HepG2 (cell line): ENCODE results near the gene DHX29. TPM values are rescaled to one million over a fixed set of nuclear protein-coding genes. Genes with fewer than 3 reads are reported as not detected.

ENCODE experiments used
- BCL6 ChIP-seq: IDR thresholded peaks from 2 replicates; pipeline ENCODE4 v1.6.1; 2016; ENCODE audit warnings: missing genetic modification reagents, missing compliant biosample characterization
- CAMTA2 ChIP-seq: sonication (generic); formaldehyde crosslinking; IDR thresholded peaks from 2 replicates; pipeline ENCODE4 v1.4.0; 2020; ENCODE audit warnings: mild to moderate bottlenecking, missing genetic modification reagents, borderline replicate concordance
- E2F1 ChIP-seq: sonication (generic); formaldehyde crosslinking; IDR thresholded peaks from 2 replicates; pipeline ENCODE4 v1.5.0; 2020; ENCODE audit warnings: missing genetic modification reagents
- GABPA ChIP-seq, 2 experiments: IDR thresholded peaks; 2 replicates each; pipeline ENCODE4 v1.6.1; 2011 to 2016; ENCODE audit warnings: low read depth in 2 of 2, low read length in 1 of 2, missing biosample characterization in 1 of 2, missing genetic modification characterization in 1 of 2
- GLI4 ChIP-seq: sonication (generic); formaldehyde crosslinking; IDR thresholded peaks from 2 replicates; pipeline ENCODE4 v1.5.1; 2020; ENCODE audit warnings: missing genetic modification reagents, mild to moderate bottlenecking, moderate library complexity, borderline replicate concordance
- HOXA7 ChIP-seq: sonication (generic); formaldehyde crosslinking; IDR thresholded peaks from 2 replicates; pipeline ENCODE4 v1.8.1; 2022; ENCODE audit warnings: mild to moderate bottlenecking, missing genetic modification reagents, moderate library complexity
- IKZF4 ChIP-seq: sonication (generic); formaldehyde crosslinking; IDR thresholded peaks from 2 replicates; pipeline ENCODE4 v1.5.1; 2020; ENCODE audit warnings: borderline replicate concordance, mild to moderate bottlenecking, low read depth, missing genetic modification reagents; ENCODE audit errors: not compliant biosample characterization
- IKZF5 ChIP-seq: IDR thresholded peaks from 2 replicates; pipeline ENCODE4 v1.6.1; 2018; ENCODE audit warnings: missing genetic modification reagents, mild to moderate bottlenecking, missing compliant biosample characterization
- LBX2 ChIP-seq: sonication (generic); formaldehyde crosslinking; IDR thresholded peaks from 2 replicates; pipeline ENCODE4 v1.5.0; 2020; ENCODE audit warnings: missing genetic modification reagents, mild to moderate bottlenecking, borderline replicate concordance
- MAF1 ChIP-seq: sonication (generic); formaldehyde crosslinking; IDR thresholded peaks from 2 replicates; pipeline ENCODE4 v1.5.0; 2020; ENCODE audit warnings: missing genetic modification reagents, borderline replicate concordance
- MTERF4 ChIP-seq: sonication (generic); formaldehyde crosslinking; IDR thresholded peaks from 2 replicates; pipeline ENCODE4 v1.8.0; 2023; ENCODE audit warnings: mild to moderate bottlenecking, missing genetic modification reagents
- MTF2 ChIP-seq: sonication (generic); formaldehyde crosslinking; IDR thresholded peaks from 2 replicates; pipeline ENCODE4 v1.5.0; 2020; ENCODE audit warnings: missing genetic modification reagents, borderline replicate concordance
- NR0B2 ChIP-seq: sonication (generic); formaldehyde crosslinking; IDR thresholded peaks from 2 replicates; pipeline ENCODE4 v1.4.0; 2020; ENCODE audit warnings: mild to moderate bottlenecking, missing genetic modification reagents
- SIN3B ChIP-seq: fragments of 150-350 bp; IDR thresholded peaks from 2 replicates; pipeline ENCODE4 v1.6.1; 2014; ENCODE audit warnings: low read length
- ZBED4 ChIP-seq: sonication (generic); formaldehyde crosslinking; IDR thresholded peaks from 2 replicates; pipeline ENCODE4 v1.4.0; 2020; ENCODE audit warnings: missing genetic modification reagents, borderline replicate concordance
- ZMAT3 ChIP-seq: sonication (generic); formaldehyde crosslinking; conservative IDR thresholded peaks from 2 replicates; pipeline ENCODE4 v1.7.0; 2021; ENCODE audit warnings: missing genetic modification reagents
- ZNF160 ChIP-seq: sonication (generic); formaldehyde crosslinking; IDR thresholded peaks from 2 replicates; pipeline ENCODE4 v1.8.0; 2022; ENCODE audit warnings: mild to moderate bottlenecking, inconsistent platforms, missing genetic modification reagents
- ZNF577 ChIP-seq: sonication (generic); formaldehyde crosslinking; IDR thresholded peaks from 2 replicates; pipeline ENCODE4 v1.4.0; 2020; ENCODE audit warnings: mild to moderate bottlenecking, low read depth, missing genetic modification reagents, borderline replicate concordance
- ZNF607 ChIP-seq: sonication (generic); formaldehyde crosslinking; IDR thresholded peaks from 2 replicates; pipeline ENCODE4 v1.5.1; 2020; ENCODE audit warnings: missing genetic modification reagents, mild to moderate bottlenecking, borderline replicate concordance
- polyA plus RNA-seq, 8 experiments: library from polyadenylated mRNA; depleted of rRNA in 3 of 8; stranded (reverse) in 7 of 8; unstranded in 1 of 8; fragments of >200 nt; fragmentation: Illumina TruSeq in 4 of 8; extraction: Trizol in 4 of 8; gene quantifications; 2 replicates each; pipeline versions ENCODE4 v1.2.1 to v1.2.3, GENCODE V29; 2011 to 2016; ENCODE audit warnings: low read depth in 4 of 8, missing spikeins in 1 of 8, mixed read lengths in 1 of 8; ENCODE audit not compliant: insufficient read depth in 1 of 8
- total RNA-seq, 5 experiments: library from RNA; depleted of rRNA; stranded (reverse); fragments of >200 nt; fragmentation: Illumina TruSeq; extraction: Trizol; gene quantifications; 2 replicates each; pipeline ENCODE4 v1.2.3, GENCODE V29; 2016; ENCODE audit warnings: low read depth in 1 of 5

The DHX29 gene
- total and polyA plus RNA-seq, 2 of the 13 experiments (the other 11 are each of a cell fraction or from before 2014, with no cell fraction given) = 1.9 to 22.0 TPM

GRCh38 chr5:55307383-55308253 is at the start of gene DHX29, which contains the start of gene MTREX (continued):
- no peak for TF ChIP-seq GABPA (IDR thresholded peaks at IDR 0.05; ENCODE audit: low read depth, low read length)
- TF ChIP-seq GABPA (CRISPR knock-in tag; IDR thresholded peaks at IDR 0.05; ENCODE audit: low read depth) = peak; percentile 58
- TF ChIP-seq ZBED4 (CRISPR knock-in tag) = peak; percentile 20; the same call in 1 of the 2 replicates
- TF ChIP-seq IKZF5 = peak; percentile 78
- TF ChIP-seq CAMTA2 (CRISPR knock-in tag) = no peak
- TF ChIP-seq E2F1 = no peak
- no peak for TF ChIP-seq MTF2 (CRISPR knock-in tag)
- no peak for TF ChIP-seq MAF1 (CRISPR knock-in tag)
- TF ChIP-seq LBX2 (CRISPR knock-in tag) = no peak
- TF ChIP-seq IKZF4 (CRISPR knock-in tag) = no peak
- no peak for TF ChIP-seq ZNF577 (CRISPR knock-in tag)
- TF ChIP-seq ZNF607 (CRISPR knock-in tag) = 0 out of 2 replicates have a peak, but pooled peaks have one; percentile 64
- no peak; the same call in 1 of the 2 replicates for TF ChIP-seq SIN3B
- TF ChIP-seq ZMAT3 = peak; percentile 53; the same call in 1 of the 2 replicates
- TF ChIP-seq NR0B2 (CRISPR knock-in tag) = no peak
- no peak for TF ChIP-seq HOXA7 (CRISPR knock-in tag)
- TF ChIP-seq GLI4 (CRISPR knock-in tag) = 0 out of 2 replicates have a peak, but pooled peaks have one; percentile 24
- TF ChIP-seq BCL6 (CRISPR knock-in tag) = no peak
- peak; percentile 61; the same call in 1 of the 2 replicates for TF ChIP-seq MTERF4 (CRISPR knock-in tag)
- no peak for TF ChIP-seq ZNF160 (CRISPR knock-in tag)
